HG03066 (cell line): Measurements from ENCODE around the gene CLASP1.
A peak's percentile ranks its signal among the peaks of the same experiment; 100 is the strongest.
"Not testable (repeated sequence)": the region's sequence is repeated elsewhere in the genome, so short reads cannot be mapped to it uniquely, and the experiment has no call there.

Source experiments
- ATAC-seq: cut with Tn5 transposase; IDR thresholded peaks from one replicate; pipeline ENCODE4 v1.9.1; 2021; ENCODE audit warnings: low read depth; ENCODE audit not compliant: unreplicated experiment

The CLASP1 gene

DNA sequence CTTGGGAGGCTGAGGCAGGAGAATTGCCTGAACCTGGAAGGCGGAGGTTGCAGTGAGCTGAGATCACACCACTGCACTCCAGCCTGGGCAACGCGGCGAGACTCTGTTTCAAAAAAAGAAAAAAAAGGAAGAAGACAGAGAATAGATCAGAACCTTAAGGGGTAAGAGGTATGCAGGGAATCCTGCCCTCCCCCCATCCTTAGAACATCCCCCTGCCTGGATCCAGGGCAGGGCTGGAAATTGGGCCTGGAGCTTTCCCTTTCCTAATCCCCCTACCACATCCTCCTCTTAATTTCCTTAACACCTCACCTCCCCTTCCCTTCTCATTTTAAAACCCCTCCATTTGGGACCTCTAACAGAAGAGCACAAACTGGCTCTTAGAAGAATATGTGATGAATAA is 62.1 kb downstream of the CLASP1 start:
- ATAC-seq = no peak

- ATAC-seq = no peak
Measured at GRCh38 chr2:121584741-121585140, 64.5 kb downstream of the CLASP1 start.

DNA sequence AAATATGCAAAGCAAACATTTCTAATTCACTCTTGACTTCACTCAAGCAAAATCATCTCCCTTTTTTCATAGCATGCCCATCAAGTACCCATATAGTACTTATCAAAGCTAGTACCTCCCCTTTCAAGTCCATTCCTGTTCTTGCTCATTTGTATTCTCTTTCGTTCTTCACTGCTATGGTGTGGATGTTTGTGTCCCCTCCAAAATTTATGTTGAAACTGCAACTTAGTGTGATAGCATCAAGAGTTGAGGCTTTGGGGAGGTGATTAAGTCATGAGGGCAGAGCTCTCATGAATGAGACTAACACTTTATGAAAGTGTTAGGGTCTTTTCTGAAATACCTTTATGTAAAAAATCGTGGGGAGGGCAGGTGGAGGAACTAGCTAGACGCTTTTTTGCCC is 65.7 kb downstream of the CLASP1 start:
- no peak for ATAC-seq

DNA sequence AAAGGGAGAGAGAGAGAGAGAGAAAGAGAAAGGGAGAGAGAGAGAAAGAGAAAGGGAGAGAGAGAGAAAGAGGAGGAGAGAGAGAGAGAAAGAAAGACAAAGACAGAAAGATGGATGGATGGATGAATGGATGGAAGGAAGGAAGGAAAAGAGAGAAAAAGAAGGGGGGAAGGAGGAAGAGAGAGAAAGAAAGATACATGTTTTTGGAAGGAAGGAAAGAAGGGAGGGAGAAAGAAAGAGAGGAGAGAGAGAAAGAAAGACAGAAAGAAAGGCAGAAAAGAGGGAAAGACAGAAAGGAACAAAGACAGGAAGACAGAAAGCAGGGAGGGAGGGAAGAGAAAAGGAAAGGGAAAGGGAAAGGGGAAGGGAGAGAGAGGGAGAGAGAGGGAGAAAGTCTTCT is 67.0 kb downstream of the CLASP1 start:
- ATAC-seq = no peak

- no peak for ATAC-seq
Measured at GRCh38 chr2:121579309-121579708, 70.0 kb downstream of the CLASP1 start.

- ATAC-seq = no peak
Measured at GRCh38 chr2:121577381-121577780, 71.9 kb downstream of the CLASP1 start.

GRCh38 chr2:121576263-121576662 is 73.0 kb downstream of the CLASP1 start:
- no peak for ATAC-seq

DNA sequence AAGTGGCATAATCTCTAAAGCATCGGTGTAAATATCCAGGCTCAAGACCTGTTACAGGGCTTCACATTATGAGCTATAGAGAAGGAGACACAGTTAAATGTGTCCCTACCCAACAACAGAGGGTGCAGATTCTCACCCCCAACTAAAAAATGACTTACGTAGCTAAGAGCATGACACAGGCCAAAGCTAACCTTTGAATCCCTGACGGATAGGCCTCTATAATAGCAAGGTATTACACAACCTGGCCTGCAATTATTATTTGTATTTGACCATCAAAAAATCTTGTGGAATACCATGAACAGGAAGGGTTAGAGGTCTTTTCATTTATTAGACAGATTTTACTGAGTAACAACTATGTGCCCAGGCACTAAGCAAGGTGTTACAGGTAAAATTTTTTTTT is 73.5 kb downstream of the CLASP1 start:
- ATAC-seq = no peak

DNA sequence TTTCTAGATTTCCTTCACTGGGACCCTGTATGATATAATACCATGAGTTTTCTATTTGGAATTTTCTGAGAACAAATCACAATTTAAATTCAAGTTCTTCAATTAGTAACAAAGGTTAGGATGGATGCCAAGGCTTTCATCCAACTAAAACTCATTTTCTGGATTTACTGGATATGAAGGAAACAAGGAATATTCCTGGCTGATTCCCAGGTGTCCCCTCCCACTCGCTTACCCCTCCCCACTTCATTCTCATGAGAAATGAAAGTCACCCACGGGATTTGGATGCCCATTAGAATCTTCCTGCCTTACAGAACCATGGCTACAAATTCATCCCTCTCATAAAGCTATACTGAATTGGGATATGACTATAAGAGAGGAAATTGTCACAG is 78.6 kb downstream of the CLASP1 start:
- no peak for ATAC-seq

- no peak for ATAC-seq
Measured at GRCh38 chr2:121570036-121570666, 79.1 kb downstream of the CLASP1 start.

GRCh38 chr2:121567957-121568409 is 81.3 kb downstream of the CLASP1 start:
- ATAC-seq = no peak

DNA sequence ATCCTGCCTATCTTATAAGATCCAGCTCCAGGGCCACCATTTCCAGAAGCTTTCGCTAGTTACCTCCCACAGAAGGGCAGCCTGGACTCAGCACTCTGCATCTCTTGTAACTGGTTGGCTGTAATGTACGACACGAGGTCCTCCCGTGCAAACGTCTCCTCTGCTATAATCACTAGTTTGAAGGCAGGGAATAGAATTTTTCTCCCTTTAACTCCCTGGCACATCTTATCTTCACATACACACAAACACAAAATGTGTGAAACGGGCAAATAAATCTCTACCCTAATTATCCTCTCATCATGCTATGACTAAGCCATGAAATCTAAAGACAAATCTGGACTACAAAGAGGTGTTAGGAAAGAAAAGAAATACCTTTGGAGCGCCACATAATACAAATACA is 81.8 kb downstream of the CLASP1 start:
- no peak for ATAC-seq

DNA sequence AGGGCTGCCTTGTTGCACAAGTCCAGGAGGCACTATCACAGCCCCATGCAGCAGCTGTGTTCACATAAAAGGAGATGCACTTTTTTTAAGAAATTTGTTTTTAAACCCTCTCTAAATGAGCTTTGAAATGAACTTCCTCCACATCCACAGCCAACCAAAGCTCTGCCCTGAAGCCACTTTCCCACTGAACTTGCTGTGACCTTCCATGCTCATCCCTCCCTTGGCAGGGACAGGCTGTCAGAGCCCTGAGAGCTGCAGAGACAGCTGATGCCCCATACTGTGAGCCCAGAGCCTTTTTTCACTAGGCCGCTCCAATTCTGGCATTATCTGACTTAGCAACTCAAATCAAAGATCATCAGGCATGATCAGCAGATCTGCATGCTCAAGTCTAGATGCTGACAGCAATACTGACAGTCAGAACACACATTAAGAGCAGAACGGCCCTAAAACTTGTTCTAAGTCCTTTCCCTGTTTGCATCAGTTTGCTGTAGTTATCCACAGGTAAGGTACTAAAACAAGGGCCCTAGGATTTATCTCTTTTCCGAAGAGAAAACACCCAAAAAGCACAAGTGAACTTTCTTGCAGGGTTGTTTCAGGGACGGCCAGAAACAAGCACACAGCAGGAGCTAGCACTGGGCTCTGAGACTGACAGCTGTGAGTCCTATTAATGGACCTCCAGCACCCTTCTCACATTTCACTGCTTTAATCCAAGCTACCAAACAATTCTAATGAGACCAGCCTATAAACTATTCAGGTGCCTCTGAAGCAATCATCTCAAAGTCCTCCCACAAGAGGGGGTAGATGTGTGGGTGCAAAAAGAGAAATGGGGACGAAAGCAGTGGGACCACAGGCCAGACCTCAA is 83.6 kb downstream of the CLASP1 start:
- no peak for ATAC-seq

DNA sequence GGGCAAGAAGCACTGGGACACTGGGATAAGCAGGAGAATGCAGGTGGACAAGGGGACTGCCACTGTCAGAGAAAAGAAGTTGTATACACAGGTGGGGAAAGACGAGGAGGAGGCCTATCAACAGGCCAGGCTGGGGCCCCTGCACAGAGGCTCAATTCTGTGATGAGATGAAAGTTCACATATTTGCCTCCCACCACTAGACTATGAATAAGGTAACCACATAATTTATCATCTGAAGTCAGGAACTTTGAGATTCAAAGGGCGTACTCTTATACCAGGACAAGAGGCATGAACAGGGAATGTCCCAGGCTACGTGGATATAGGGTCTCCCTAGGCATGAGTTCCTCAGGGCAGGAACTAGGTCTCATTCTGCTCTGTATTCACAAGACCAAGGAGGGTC is 84.4 kb downstream of the CLASP1 start:
- no peak for ATAC-seq

DNA sequence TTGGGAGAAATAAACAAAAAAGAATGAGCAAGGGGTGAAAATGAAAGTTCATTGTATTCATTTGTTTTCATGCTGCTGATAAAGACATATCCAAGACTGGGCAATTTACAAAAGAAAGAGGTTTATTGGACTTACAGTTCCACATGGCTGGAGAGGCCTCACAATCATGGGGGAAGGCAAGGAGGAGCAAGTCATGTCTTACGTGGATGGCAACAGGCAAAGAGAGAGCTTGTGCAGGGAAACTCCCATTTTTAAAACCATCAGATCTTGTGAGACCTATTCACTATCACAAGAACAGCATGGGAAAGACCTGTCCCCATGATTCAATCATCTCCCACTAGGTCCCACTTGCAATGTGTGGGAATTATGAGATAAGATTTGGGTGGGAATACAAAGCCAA is 85.5 kb downstream of the CLASP1 start:
- not testable (repeated sequence) for ATAC-seq

- ATAC-seq = no peak
Measured at GRCh38 chr2:121562269-121563176, 86.7 kb downstream of the CLASP1 start.

- no peak for ATAC-seq
Measured at GRCh38 chr2:121561617-121562268, 87.5 kb downstream of the CLASP1 start.

DNA sequence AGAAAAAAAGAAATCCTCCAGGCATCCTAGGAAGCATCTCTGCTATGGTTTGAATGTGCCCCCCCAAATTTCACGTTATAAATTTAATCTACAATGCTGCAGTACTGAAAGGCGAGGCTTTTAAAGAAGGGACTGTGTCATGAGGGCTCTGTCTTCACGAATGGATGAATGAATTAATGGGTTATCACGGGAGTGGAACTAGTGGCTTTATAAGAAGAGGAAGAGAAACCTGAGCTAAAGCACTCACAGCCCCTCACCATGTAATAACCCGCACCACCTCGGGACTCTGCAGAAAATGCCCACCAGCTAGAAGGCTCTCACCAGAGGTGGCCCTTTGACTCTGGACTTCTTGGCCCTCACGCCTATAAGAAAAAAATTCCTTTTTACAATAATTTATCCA is 90.9 kb downstream of the CLASP1 start:
- ATAC-seq = peak; percentile 48

GRCh38 chr2:121555008-121555407 is 94.3 kb downstream of the CLASP1 start:
- ATAC-seq = no peak

DNA sequence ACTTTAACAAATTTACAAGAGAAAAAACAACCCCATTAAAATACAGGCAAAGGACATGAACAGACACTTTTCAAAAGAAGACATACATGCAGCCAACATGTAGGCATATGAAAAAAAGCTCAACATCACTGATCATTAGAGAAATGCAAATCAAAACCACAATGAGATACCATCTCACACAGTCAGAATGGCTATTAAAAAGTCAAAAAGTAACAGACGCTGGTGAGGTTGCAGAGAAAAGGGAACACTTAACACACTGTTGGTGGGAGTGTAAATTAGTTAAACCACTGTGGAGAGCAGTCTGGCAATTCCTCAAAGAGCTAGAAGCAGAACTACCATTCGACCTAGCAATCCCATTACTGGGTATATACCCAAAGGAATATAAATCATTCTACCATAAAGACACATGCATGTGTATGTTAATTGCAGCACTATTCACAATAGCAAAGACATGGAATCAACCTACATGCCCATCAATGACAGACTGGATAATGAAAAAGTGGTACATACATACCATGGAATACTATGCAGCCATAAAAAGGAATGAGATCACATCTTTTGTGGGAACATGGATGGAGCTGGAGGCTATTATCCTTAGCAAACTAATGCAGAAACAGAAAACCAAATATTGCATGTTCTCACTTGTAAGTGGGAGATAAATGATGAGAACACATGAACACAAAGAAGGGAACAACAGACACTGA is 96.6 kb downstream of the CLASP1 start:
- peak; percentile 48 for ATAC-seq
